ENCODE results near the gene P3H4.

Gene P3H4

GRCh38 chr17:41822216-41823140 is 10.7 kb upstream of the P3H4 start:
- DNase-seq (ENCODE audit: low spot score): no peak

GRCh38 chr17:41821776-41822175 is 10.0 kb upstream of the P3H4 start:
- DNase-seq (ENCODE audit: low spot score): no peak

- no peak for DNase-seq (ENCODE audit: low spot score)
Measured at GRCh38 chr17:41818024-41818423, 6.3 kb upstream of the P3H4 start.

GRCh38 chr17:41816637-41817320 is 5.0 kb upstream of the P3H4 start:
- DNase-seq (ENCODE audit: low spot score): no peak

GRCh38 chr17:41814195-41814594 is 2.4 kb upstream of the P3H4 start:
- no peak for DNase-seq (ENCODE audit: low spot score)

- DNase-seq (ENCODE audit: low spot score): no peak
Measured at GRCh38 chr17:41813699-41814124, 2.0 kb upstream of the P3H4 start.

GRCh38 chr17:41813152-41813680 is 1.5 kb upstream of the P3H4 start:
- no peak for DNase-seq (ENCODE audit: low spot score)

- peak; percentile 46 for DNase-seq (ENCODE audit: low spot score)
Measured at GRCh38 chr17:41812381-41813151, 817 bp upstream of the P3H4 start, which contains the start of gene FKBP10. Gene FKBP10, plus strand, starts transcription at chr17:41813004. Its CDS starts 31 bp downstream, at chr17:41813035.

GRCh38 chr17:41810659-41811548 is 845 bp downstream of the P3H4 start:
- no peak for DNase-seq (ENCODE audit: low spot score)

GRCh38 chr17:41806685-41807445 is 4.9 kb downstream of the P3H4 start:
- no peak for DNase-seq (ENCODE audit: low spot score)

GRCh38 chr17:41803049-41804020 is 8.4 kb downstream of the P3H4 start:
- no peak for DNase-seq (ENCODE audit: low spot score)

- DNase-seq (ENCODE audit: low spot score): peak; percentile 87
Measured at GRCh38 chr17:41801374-41802271, 10.1 kb downstream of the P3H4 start.

- DNase-seq (ENCODE audit: low spot score): no peak
Measured at GRCh38 chr17:41800601-41801373, 11.0 kb downstream of the P3H4 start.

- no peak for DNase-seq (ENCODE audit: low spot score)
Measured at GRCh38 chr17:41799366-41799765, 12.4 kb downstream of the P3H4 start.

GRCh38 chr17:41797377-41797776 is 14.4 kb downstream of the P3H4 start:
- no peak for DNase-seq (ENCODE audit: low spot score)

GRCh38 chr17:41796121-41796895 is 15.4 kb downstream of the P3H4 start:
- DNase-seq (ENCODE audit: low spot score): no peak

All from Ammon's horn (tissue), 1 donor.